SKM-1 (cell line): Measurements from ENCODE around the gene MPZ.

Source experiments
- DNase-seq: peaks from one replicate; lab custom pipeline; 2025; ENCODE audit not compliant: unreplicated experiment; lab: John Stamatoyannopoulos, UW

MPZ gene

GRCh38 chr1:161300478-161300877, 9.3 kb downstream of the MPZ start:
- no peak for DNase-seq

GRCh38 chr1:161299347-161299746, 10.4 kb downstream of the MPZ start:
- DNase-seq, result no peak

GRCh38 chr1:161298116-161298515, 11.7 kb downstream of the MPZ start:
- DNase-seq, result peak; percentile 71

- DNase-seq, result no peak
Measured at GRCh38 chr1:161297415-161297814, 12.4 kb downstream of the MPZ start.

- DNase-seq, result no peak
Measured at GRCh38 chr1:161290779-161291178, 19.0 kb downstream of the MPZ start.

GRCh38 chr1:161287482-161288054, 22.2 kb downstream of the MPZ start:
- no peak for DNase-seq

DNA sequence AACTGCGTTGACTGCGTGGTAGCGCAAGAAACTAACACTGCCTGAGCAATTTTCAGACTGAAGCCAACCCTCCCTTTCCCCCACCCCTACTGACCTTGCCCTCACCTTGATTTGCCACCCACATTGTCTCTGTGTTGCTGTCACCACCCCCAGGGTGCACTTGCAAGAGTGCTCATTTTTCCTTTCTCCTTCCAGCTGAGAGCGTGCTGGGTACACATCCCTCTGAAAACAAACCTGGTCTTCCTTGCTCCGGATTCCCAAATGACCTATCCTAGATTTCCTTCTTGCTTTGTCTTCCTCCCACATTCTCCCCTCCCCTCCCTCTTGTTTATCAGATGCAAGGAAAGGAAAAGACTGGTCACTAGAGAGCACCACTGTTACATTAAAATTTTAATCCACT, 24.2 kb downstream of the MPZ start:
- DNase-seq, result no peak

- DNase-seq, result no peak
Measured at GRCh38 chr1:161285113-161285512, 24.7 kb downstream of the MPZ start.

DNA sequence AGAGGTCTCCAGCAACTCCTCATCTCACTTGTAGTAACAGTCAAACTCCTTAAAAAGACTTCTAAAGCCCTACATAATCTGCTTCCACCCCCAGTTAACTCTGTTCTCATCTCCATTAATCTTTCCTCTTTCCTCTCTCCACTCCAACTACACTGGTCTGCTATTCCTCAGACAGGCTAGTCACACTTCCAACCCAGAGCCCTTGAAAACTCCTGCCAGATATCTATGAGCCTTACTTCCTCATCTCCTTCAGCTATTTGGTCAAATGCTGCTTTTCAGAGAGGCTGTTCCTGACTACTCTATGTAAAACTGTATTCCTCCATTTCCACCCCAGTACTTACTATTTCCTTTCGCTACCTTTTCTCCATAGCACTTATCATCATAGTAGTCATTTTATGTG, 26.8 kb downstream of the MPZ start:
- no peak for DNase-seq

DNA sequence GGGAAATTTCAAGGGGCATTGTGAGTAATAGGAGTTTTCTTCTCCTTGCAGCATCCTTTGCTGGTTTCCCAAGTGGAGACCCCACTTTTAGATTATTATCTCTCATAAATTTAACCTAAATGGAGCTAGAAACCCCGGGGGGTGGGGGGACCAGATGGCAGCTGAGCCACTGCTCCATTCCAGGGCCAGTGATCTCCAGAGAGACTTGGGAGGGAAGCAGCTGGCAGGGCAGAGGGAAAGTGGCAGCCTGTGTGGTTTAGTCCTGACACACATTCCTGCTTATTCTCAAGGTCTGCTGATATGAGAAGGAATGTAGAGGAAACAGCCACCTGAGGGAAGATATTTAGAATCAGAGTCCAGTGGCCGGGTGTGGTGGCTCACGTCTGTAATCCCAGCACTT, 34.9 kb downstream of the MPZ start:
- no peak for DNase-seq

- no peak for DNase-seq
Measured at GRCh38 chr1:161273402-161273801, 36.4 kb downstream of the MPZ start.

DNA sequence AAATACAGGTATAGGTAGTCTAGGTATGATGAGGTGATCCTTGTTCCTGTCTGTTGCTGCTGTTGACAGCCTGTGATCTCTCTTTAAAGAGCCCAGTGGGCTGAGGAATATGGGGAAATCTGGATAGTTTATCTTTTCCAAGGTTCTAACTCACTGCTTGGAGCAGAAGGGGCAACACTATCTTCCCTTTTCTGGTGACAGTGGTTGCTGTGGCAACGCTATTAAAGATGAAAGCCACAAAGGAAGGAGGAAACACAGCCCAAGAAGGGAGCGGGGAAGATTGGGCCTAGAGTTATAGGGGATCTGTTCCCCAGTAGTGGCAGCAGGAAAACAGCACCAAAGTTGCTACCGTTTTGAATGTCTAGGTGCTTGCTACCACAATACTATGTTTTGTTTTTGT, 42.4 kb downstream of the MPZ start:
- peak; percentile 86 for DNase-seq

- DNase-seq, result no peak
Measured at GRCh38 chr1:161266836-161267235, 42.9 kb downstream of the MPZ start.

DNA sequence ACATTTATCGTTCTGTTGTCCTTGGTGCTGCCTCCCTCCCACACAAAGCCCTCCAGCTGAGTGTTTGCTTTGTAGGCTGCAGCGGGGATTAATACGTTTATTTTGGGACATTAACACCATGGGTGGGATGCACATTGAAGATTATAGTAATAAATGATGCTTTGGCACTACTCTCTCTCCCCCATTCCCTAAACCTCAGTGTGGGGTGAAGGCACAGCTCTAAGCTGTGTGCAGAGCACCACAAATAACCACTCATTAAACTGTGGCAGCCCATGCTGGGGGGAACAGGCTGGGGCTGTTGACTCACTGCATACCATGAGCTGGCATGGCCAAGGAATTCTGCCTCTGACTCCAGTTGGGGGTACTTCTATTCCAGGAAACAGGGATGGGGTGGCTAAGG, 43.6 kb downstream of the MPZ start:
- DNase-seq, result no peak

DNA sequence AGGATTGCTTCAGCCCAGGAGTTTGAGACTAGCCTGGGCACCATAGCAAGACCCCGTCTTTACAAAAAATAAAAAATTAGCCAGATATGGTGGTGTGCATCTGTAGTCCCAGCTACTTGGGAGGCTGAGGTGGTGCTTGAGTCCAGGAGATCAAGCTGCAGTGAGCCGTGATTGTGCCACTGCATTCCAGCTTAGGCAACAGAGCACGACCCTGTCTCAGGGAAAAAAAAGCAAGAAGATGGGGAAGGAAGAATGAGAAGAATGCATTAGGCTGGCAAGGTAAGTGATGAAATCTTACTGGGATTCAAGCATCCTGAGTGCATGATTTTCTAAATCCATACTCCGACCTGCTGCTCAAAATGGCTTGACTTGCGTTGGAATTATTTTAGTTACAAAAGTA, 44.5 kb downstream of the MPZ start:
- no peak for DNase-seq

DNA sequence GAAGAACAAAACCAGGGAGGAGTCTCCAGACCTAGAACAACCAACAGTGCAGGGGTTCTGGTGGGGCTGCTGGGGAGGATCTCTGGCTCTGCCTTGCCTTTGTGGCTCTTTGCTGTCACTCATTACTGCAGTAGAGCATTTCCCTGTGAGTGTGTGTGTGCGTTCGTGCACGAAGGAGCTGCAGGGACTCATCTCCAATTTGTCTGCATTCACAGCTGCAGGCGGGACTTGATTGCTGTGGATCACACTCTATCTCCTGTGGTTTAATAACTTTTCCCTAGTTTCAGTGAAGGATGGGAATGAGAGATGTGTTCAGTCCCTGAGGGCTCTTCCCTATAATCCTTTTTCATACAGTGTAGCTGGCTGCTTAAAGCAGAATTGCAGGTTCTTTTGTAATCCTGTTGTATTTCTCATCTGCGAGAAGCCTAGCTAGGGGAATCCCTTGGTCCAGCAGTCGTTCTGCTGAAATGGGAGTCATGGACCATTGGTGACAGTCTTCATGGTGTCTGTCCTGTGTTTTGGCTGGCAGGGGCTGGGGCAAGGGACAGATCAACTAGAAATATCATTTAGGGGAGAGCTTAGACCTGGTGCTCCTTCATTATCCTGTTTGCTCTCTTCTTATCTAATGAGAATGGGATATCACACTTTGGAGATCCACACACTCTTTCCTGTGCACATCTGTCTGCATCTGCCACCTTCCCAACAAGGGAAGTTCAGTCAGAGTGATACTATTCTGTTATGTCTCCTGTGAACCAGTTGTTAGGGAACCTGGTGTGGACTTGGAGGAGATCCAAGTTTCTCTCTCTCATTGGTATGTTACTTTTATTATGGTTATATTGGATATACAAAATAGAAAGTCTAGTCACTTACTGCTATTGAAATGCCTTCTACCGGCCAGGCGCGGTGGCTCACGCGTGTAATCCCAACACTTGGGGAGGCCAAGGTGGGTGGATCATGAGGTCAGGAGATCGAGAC, 48.2 kb downstream of the MPZ start:
- no peak for DNase-seq

- no peak for DNase-seq
Measured at GRCh38 chr1:161260376-161261260, 49.1 kb downstream of the MPZ start.

DNA sequence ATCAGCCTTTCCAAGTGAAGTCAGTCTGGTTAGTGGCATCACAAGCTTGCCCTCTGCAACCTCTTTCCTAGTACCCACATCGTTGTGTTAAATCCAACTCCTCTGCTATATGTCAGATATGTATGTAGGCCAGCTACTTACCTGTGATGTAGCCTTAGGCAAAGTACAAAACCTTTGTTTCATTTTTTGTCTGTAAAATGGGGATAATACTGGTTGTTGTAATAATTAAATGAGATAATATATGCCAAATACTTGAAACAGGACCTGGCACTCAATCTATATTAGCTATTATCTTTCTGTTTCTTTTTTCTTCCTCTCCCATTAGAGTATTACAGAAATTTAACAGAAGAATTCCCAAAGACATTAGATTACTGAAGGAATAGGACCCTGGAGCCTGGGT, 50.0 kb downstream of the MPZ start:
- no peak for DNase-seq

DNA sequence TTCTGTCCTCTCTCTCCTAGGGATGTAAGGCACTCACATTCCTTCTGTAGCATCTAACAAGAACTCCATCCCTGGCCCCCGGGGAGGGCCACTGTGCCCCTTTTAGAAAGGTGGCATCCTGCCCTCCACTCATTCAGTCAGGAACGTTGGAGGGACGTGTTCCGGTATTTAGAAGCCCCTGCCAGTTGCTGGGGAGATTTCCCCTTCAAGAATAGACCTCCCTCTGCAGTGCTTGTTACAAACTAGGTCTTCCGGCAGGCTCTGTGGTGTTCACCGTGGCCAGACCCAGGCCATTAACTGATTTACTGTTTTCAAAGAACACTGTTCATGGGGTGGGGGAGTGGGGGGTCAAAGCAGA, 50.4 kb downstream of the MPZ start:
- DNase-seq, result no peak

DNA sequence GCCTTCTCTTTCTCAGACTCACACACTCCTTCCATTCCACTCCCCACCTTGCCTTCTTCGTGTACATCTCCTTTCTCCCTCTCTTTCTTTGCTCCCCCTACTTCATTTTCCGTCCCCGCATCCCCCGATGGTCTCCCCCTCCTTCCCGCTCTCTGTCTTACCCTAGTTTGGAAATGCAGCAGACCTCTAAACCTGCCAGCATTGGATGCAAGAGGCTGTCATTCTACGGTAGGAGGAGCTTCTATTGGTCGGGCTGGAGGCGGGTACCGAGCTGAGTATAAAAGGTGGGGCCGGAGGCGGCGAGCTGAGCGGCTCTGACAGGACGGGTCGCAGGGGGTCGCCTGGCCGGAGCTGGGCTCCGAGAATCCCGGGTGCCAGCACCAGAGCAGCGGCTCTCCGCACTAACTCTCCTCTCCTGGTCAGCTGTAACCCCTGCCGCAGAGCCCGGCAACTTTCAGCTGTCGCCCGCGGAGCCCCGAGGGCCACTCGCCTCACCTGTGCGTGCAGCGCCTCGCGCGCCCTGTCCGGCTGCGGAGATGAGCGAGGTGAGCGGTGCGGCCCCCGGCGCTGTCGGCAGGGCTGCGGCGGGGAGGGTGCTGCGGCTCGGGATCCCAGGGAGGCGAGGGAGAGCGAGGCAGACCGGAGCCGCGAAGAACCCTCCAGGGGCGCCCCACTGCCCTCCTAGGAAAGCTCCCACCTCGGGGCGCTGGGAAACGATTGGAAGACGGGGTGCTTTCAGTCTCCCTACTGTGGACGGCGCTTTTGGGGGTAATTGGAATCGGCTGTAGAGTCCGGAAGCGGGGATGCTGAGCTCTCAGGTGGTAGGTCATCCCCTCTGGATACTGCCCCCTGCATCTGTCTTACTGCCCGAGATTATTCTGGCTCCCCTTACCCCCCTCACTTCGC, 51.1 kb downstream of the MPZ start, which contains the start of gene PCP4L1:
TSS of gene PCP4L1 (plus strand) at position 307 of the 906 bp plus-strand sequence. CDS start at position 537, 230 bp downstream.
- no peak for DNase-seq
